ENCODE results near the gene HSD11B2. TPM values are rescaled to one million over a fixed set of nuclear protein-coding genes. Genes with fewer than 3 reads are reported as not detected.

Gene HSD11B2
- total RNA-seq: 3.6 and 5.0 TPM in 2 replicates

GRCh38 chr16:67430977-67431774 lies at the start of gene HSD11B2:
Gene HSD11B2 (plus strand): TSS chr16:67431121. CDS start chr16:67431249, 128 bp downstream.
- H3K36me3 Mint-ChIP-seq (ENCODE audit: low read depth): peaks cover 2% of the 10 kb centered on the region
- no peaks in the 10 kb centered on the region for H3K9me3 Mint-ChIP-seq
- intact Hi-C loops (cut with micrococcal nuclease): no loop called here
- peaks cover 8% of the 10 kb centered on the region for H3K4me1 Mint-ChIP-seq (ENCODE audit: low read depth)
- DNase-seq (ENCODE audit: low spot score): peak; percentile 14
- peak within 1 kb of the TSS; percentile 77 for H3K4me3 Mint-ChIP-seq
- peaks cover 37% of the 10 kb centered on the region for H3K27me3 Mint-ChIP-seq (ENCODE audit: insufficient read depth)
- no peak within 1 kb of the TSS for H3K27ac Mint-ChIP-seq

GRCh38 chr16:67383284-67383683 lies 47.6 kb upstream of the HSD11B2 start:
- no peak overlapping the region for H3K4me3 Mint-ChIP-seq
- no peak for DNase-seq (ENCODE audit: low spot score)
- no peak overlapping the region for H3K27ac Mint-ChIP-seq
- intact Hi-C loops (cut with micrococcal nuclease): no loop called here
- H3K4me1 Mint-ChIP-seq (ENCODE audit: low read depth): no peaks in the 10 kb centered on the region
- H3K36me3 Mint-ChIP-seq (ENCODE audit: low read depth): no peaks in the 10 kb centered on the region
- no peaks in the 10 kb centered on the region for H3K9me3 Mint-ChIP-seq
- H3K27me3 Mint-ChIP-seq (ENCODE audit: insufficient read depth): peaks cover 13% of the 10 kb centered on the region

DNA sequence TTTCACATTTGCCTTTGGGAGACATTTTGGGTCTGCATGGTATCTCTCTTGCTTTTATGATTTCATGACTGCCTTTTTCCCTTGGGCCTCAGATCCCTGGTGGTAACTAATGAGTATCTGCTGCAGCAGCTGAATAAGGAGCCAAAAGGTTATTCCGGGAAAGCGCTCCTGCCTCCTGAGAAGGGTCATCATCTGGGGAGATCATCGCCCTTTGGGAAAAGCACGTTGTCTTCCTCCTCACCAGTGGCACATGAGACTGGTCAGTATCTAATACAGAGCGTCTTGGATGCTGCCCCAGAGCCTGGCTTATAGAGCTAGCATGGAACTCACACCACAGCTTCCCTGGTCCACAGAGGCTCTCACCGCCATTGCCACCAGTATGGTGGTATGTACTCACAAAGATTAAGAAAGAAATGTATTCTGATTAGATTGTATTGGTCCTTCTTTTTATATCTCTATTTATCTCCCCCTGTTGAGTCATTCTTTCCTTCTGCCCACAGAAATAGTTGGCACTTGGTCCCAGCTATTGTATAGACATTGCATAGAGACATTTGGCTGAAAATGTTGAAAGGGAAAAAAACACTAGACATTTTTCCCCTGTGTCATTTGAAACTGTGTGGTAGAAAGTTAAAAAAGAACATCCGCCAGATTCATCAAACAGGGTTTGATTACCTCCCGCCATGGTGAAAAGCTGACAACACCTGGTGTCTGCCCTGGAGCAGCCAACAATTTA lies 46.0 kb upstream of the HSD11B2 start:
- no peak overlapping the region for H3K27ac Mint-ChIP-seq
- no peak overlapping the region for H3K4me3 Mint-ChIP-seq
- no peaks in the 10 kb centered on the region for H3K9me3 Mint-ChIP-seq
- intact Hi-C loops (cut with micrococcal nuclease): no loop called here
- DNase-seq (ENCODE audit: low spot score): no peak
- H3K27me3 Mint-ChIP-seq (ENCODE audit: insufficient read depth): peaks cover 13% of the 10 kb centered on the region
- H3K4me1 Mint-ChIP-seq (ENCODE audit: low read depth): no peaks in the 10 kb centered on the region
- no peaks in the 10 kb centered on the region for H3K36me3 Mint-ChIP-seq (ENCODE audit: low read depth)

DNA sequence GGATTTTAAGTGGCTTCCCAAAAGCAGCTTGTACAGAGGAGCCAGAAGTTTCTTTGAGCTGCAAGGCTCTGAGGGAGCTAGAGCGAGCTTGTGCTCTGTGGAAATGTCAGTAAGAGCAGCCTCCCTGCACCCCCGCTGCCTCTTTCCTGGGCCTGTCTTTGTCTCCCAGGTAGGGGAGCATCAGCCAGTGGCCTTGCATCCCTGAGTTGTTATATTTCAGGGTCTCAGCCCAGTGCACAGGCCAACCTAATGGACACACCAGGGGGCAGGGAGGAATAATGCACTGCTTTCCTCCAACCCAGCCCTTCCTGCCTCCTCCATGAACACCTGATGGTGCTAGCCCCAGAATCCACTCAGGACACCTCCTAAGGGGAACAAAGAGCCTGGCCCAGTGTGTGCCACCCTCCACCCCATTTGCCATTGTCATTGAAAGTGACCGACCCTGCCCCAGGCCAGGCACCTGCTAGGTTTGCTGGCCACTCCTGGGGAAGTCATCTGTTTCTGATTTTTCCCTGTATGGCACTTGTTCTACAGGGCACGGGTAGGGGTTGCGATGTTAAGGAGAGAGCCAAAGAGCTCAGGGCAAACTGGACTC lies 44.0 kb upstream of the HSD11B2 start:
- H3K27ac Mint-ChIP-seq: no peak overlapping the region
- intact Hi-C loops (cut with micrococcal nuclease): no loop called here
- H3K4me3 Mint-ChIP-seq: no peak overlapping the region
- H3K36me3 Mint-ChIP-seq (ENCODE audit: low read depth): no peaks in the 10 kb centered on the region
- no peak for DNase-seq (ENCODE audit: low spot score)
- no peaks in the 10 kb centered on the region for H3K9me3 Mint-ChIP-seq
- peaks cover 17% of the 10 kb centered on the region for H3K27me3 Mint-ChIP-seq (ENCODE audit: insufficient read depth)
- no peaks in the 10 kb centered on the region for H3K4me1 Mint-ChIP-seq (ENCODE audit: low read depth)

DNA sequence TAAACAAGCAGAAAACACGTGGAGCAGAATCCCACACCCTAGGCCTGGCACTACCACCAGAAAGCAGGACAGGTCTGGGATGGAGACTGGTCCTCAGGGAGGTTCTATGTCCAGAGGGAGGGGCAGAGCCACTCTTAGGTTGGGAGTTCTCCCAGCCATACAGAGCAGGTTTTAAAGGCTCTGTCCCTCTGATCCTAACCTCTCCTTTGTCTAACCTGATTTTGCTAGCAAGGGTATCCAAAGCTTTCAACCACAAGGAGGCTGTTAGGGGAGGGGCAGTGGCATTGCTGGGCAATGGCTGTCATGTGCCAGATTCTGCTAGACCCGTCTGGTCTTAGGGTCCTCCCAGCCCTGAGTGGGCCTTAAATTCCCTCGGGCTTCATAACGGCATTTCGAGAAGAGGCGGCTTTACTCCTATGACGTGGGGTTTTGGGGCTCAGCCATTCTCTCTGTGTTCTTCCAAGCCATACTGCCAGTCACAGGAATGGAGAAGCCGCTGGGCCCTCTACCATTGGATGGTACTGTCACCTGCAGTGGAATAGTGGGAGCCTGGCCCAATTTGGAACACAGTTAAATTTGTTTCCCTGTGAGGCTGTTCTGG lies 43.3 kb upstream of the HSD11B2 start:
- H3K4me3 Mint-ChIP-seq: no peak overlapping the region
- H3K36me3 Mint-ChIP-seq (ENCODE audit: low read depth): no peaks in the 10 kb centered on the region
- intact Hi-C loops (cut with micrococcal nuclease): no loop called here
- H3K4me1 Mint-ChIP-seq (ENCODE audit: low read depth): no peaks in the 10 kb centered on the region
- no peaks in the 10 kb centered on the region for H3K9me3 Mint-ChIP-seq
- no peak for DNase-seq (ENCODE audit: low spot score)
- no peak overlapping the region for H3K27ac Mint-ChIP-seq
- H3K27me3 Mint-ChIP-seq (ENCODE audit: insufficient read depth): peaks cover 23% of the 10 kb centered on the region

DNA sequence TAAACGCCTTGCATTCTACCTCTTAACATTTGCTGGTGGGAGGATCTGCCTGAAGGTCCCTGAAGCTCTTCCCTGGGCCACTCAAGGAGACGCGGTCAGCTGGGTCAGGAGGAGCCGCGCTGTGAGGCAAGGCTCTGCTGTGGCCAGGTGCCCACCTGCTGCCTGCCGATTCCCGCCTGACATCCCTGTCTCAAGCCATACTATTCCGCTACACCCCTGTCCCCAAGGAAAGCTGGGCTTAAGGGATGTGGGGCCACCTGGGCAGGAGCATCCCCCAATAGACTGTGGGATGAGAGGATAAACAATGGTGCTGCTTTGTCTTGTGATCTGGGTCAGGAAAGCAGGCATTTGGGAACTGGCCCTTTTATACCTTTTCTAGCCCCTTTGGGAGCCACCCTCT lies 42.7 kb upstream of the HSD11B2 start:
- Mint-ChIP-seq H3K36me3 (ENCODE audit: low read depth) (no peaks in the 10 kb centered on the region), H3K27me3 (ENCODE audit: insufficient read depth) (peaks cover 26% of the 10 kb centered on the region), H3K4me3 (no peak overlapping the region), H3K27ac (no peak overlapping the region), H3K9me3 (no peaks in the 10 kb centered on the region), H3K4me1 (ENCODE audit: low read depth) (no peaks in the 10 kb centered on the region)
- intact Hi-C loops (cut with micrococcal nuclease): no loop called here
- no peak for DNase-seq (ENCODE audit: low spot score)

GRCh38 chr16:67388591-67388990 lies 42.3 kb upstream of the HSD11B2 start:
- Mint-ChIP-seq H3K9me3 (no peaks in the 10 kb centered on the region), H3K4me3 (no peak overlapping the region), H3K4me1 (ENCODE audit: low read depth) (no peaks in the 10 kb centered on the region), H3K27me3 (ENCODE audit: insufficient read depth) (peaks cover 28% of the 10 kb centered on the region), H3K36me3 (ENCODE audit: low read depth) (no peaks in the 10 kb centered on the region), H3K27ac (no peak overlapping the region)
- intact Hi-C loops (cut with micrococcal nuclease): no loop called here
- DNase-seq (ENCODE audit: low spot score): no peak

GRCh38 chr16:67389911-67390815 lies 40.8 kb upstream of the HSD11B2 start:
- Mint-ChIP-seq H3K36me3 (ENCODE audit: low read depth) (no peaks in the 10 kb centered on the region), H3K9me3 (no peaks in the 10 kb centered on the region), H3K4me3 (no peak overlapping the region), H3K4me1 (ENCODE audit: low read depth) (peaks cover 6% of the 10 kb centered on the region), H3K27me3 (ENCODE audit: insufficient read depth) (peaks cover 37% of the 10 kb centered on the region), H3K27ac (no peak overlapping the region)
- no peak for DNase-seq (ENCODE audit: low spot score)
- intact Hi-C loops (cut with micrococcal nuclease): loop anchor here (5.0 kb wide), 1 partner anchor 38 kb away; no protein-coding TSS in a partner anchor

GRCh38 chr16:67390816-67391423 lies 40.0 kb upstream of the HSD11B2 start:
- Mint-ChIP-seq H3K4me1 (ENCODE audit: low read depth) (peaks cover 6% of the 10 kb centered on the region), H3K9me3 (no peaks in the 10 kb centered on the region)
- intact Hi-C loops (cut with micrococcal nuclease): loop anchor here (5.0 kb wide), 1 partner anchor 39 kb away; no protein-coding TSS in a partner anchor

GRCh38 chr16:67391424-67392300 lies 39.3 kb upstream of the HSD11B2 start:
- Mint-ChIP-seq H3K27ac (peak overlapping the region; percentile 40), H3K27me3 (ENCODE audit: insufficient read depth) (peaks cover 33% of the 10 kb centered on the region), H3K4me3 (no peak overlapping the region), H3K9me3 (no peaks in the 10 kb centered on the region), H3K4me1 (ENCODE audit: low read depth) (peaks cover 6% of the 10 kb centered on the region), H3K36me3 (ENCODE audit: low read depth) (no peaks in the 10 kb centered on the region)
- intact Hi-C loops (cut with micrococcal nuclease): loop anchor here (5.0 kb wide), 1 partner anchor 39 kb away; no protein-coding TSS in a partner anchor
- DNase-seq (ENCODE audit: low spot score): no peak

More at GRCh38 chr16:67390816-67391423, 40.0 kb upstream of the HSD11B2 start:
- Mint-ChIP-seq H3K36me3 (ENCODE audit: low read depth) (no peaks in the 10 kb centered on the region), H3K27ac (no peak overlapping the region), H3K4me3 (no peak overlapping the region), H3K27me3 (ENCODE audit: insufficient read depth) (peaks cover 37% of the 10 kb centered on the region)
- no peak for DNase-seq (ENCODE audit: low spot score)

Data from activated T-helper 1 cell treated with anti-CD3 and anti-CD28 coated beads, Interleukin-12 subunit alpha, Interleukin-12 subunit beta, Interleukin-2, Interleukin-4 antibody, amounts not matched to agents 30 ng/mL and 10 ng/mL and 1 ng/mL, durations not matched to agents 14 hours and 24 hours and 36 hours (primary cell).